ENCODE data around the gene CDH23. TPM values are rescaled to one million over a fixed set of nuclear protein-coding genes. Genes with fewer than 3 reads are reported as not detected.

The CDH23 gene
- polyA plus RNA-seq, 1 donor (not counting 4 experiments of a cell fraction or from before 2014, with no cell fraction given) = 0.01 TPM

- Histone ChIP-seq H3K36me3 (ENCODE audit: control insufficient read depth in 2 of 2, extremely low read depth in 1 of 2, insufficient read depth in 2 of 2, low read length in 2 of 2) (no peaks in the 10 kb centered on the region), H3K27ac (ENCODE audit: control insufficient read depth, insufficient read depth, low read length) (no peak overlapping the region), H3K4me3 (ENCODE audit: control insufficient read depth in 2 of 3, extremely low read depth in 1 of 3, insufficient read depth in 2 of 3, low read depth in 1 of 3, low read length in 3 of 3) (no peak overlapping the region), H3K79me2 (ENCODE audit: control insufficient read depth, insufficient read depth, low read length) (no peaks in the 10 kb centered on the region), H3K27me3 (ENCODE audit: control insufficient read depth, extremely low read depth, insufficient read depth, low read length) (no peaks in the 10 kb centered on the region), H3K9me3 (ENCODE audit: control insufficient read depth, low read depth, low read length) (no peaks in the 10 kb centered on the region), H3K9me1 (ENCODE audit: control insufficient read depth, extremely low read depth, insufficient read depth, low read length) (no peaks in the 10 kb centered on the region), H3K9ac (ENCODE audit: control insufficient read depth, extremely low read depth, insufficient read depth, low read length) (no peak overlapping the region), H3K4me1 (ENCODE audit: control insufficient read depth, extremely low read depth, insufficient read depth, low read length) (peaks cover 42% of the 10 kb centered on the region), H3K4me2 (ENCODE audit: control insufficient read depth, extremely low read depth, insufficient read depth, low read depth, low read length) (peak overlapping the region; percentile 48), H4K20me1 (ENCODE audit: control insufficient read depth, extremely low read depth, insufficient read depth, low read length) (no peaks in the 10 kb centered on the region), H2AFZ (ENCODE audit: control insufficient read depth, low read length) (no peak overlapping the region)
- no peak for TF ChIP-seq CTCF (optimal IDR thresholded peaks at IDR 0.05 in 1 of 3, IDR thresholded peaks at IDR 0.05 in 1 of 3, conservative IDR thresholded peaks at IDR 0.05 in 1 of 3; ENCODE audit: extremely low read depth in 1 of 3, insufficient read depth in 2 of 3, low read length in 3 of 3)
- dilution Hi-C loops (cut with MboI; ENCODE audit: extremely low pct_ligation_motif_present, low sequenced_read_pairs) = no loop called here
- no peak for DNase-seq (ENCODE audit: low read depth, low spot score)
- no peak for FAIRE-seq
Measured at GRCh38 chr10:71743089-71743838, 346.5 kb downstream of the CDH23 start.

DNA sequence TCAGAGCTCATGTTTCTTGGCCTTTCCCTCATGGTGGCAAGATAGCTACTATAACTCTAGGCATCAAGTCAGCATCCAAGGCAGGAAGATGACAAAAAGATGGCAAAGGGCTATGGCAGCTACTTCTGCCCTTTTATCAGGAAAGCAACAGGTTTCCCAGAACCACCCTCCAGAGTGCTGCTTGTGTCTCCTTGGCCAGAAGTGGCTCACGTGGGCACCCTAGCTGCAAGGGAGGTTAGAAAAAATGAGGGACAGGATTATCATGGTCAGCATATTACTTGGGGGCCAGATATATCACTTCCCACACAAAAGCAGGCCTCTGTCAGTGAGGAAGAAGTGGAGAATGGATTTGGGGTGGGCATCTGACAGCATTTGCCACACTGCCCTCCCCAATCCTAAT lies 347.1 kb downstream of the CDH23 start:
- Histone ChIP-seq H2AFZ (ENCODE audit: control insufficient read depth, low read length) (no peak overlapping the region), H3K36me3 (ENCODE audit: control insufficient read depth in 2 of 2, extremely low read depth in 1 of 2, insufficient read depth in 2 of 2, low read length in 2 of 2) (no peaks in the 10 kb centered on the region), H3K4me2 (ENCODE audit: control insufficient read depth, extremely low read depth, insufficient read depth, low read depth, low read length) (no peak overlapping the region), H3K4me1 (ENCODE audit: control insufficient read depth, extremely low read depth, insufficient read depth, low read length) (peaks cover 46% of the 10 kb centered on the region), H3K79me2 (ENCODE audit: control insufficient read depth, insufficient read depth, low read length) (no peaks in the 10 kb centered on the region), H3K9me1 (ENCODE audit: control insufficient read depth, extremely low read depth, insufficient read depth, low read length) (no peaks in the 10 kb centered on the region), H3K4me3 (ENCODE audit: control insufficient read depth in 2 of 3, extremely low read depth in 1 of 3, insufficient read depth in 2 of 3, low read depth in 1 of 3, low read length in 3 of 3) (no peak overlapping the region), H3K9ac (ENCODE audit: control insufficient read depth, extremely low read depth, insufficient read depth, low read length) (no peak overlapping the region), H3K27me3 (ENCODE audit: control insufficient read depth, extremely low read depth, insufficient read depth, low read length) (no peaks in the 10 kb centered on the region), H3K9me3 (ENCODE audit: control insufficient read depth, low read depth, low read length) (no peaks in the 10 kb centered on the region), H4K20me1 (ENCODE audit: control insufficient read depth, extremely low read depth, insufficient read depth, low read length) (no peaks in the 10 kb centered on the region), H3K27ac (ENCODE audit: control insufficient read depth, insufficient read depth, low read length) (no peak overlapping the region)
- TF ChIP-seq EZH2 (IDR thresholded peaks at IDR 0.05; ENCODE audit: low read length) (no peak), CTCF (optimal IDR thresholded peaks at IDR 0.05 in 1 of 3, IDR thresholded peaks at IDR 0.05 in 1 of 3, conservative IDR thresholded peaks at IDR 0.05 in 1 of 3; ENCODE audit: extremely low read depth in 1 of 3, insufficient read depth in 2 of 3, low read length in 3 of 3) (no peak)
- DNase-seq (ENCODE audit: low read depth, low spot score) (no peak), FAIRE-seq (no peak)
- dilution Hi-C loops (cut with MboI; ENCODE audit: extremely low pct_ligation_motif_present, low sequenced_read_pairs) = no loop called here
